Smooth muscle cell (in vitro differentiated cells): ENCODE data around the gene GRIN2C. TPM values are rescaled to one million over a fixed set of nuclear protein-coding genes. Genes with fewer than 3 reads are reported as not detected.
A peak's percentile ranks its signal among the peaks of the same experiment; 100 is the strongest.
"Not testable (repeated sequence)": the region's sequence is repeated elsewhere in the genome, so short reads cannot be mapped to it uniquely, and the experiment has no call there.

Experiments used
- DNase-seq: peaks from one replicate; lab custom pipeline; 2025; ENCODE audit not compliant: unreplicated experiment; lab: John Stamatoyannopoulos, UW
- H2AFZ ChIP-seq: fragments of 200-600 bp; sonication (generic); 2 replicates; pipeline ENCODE4 v1.6.0; 2016; ENCODE audit warnings: antibody characterized with exemption, low read depth, mild to moderate bottlenecking
- H3F3A ChIP-seq: fragments of 200-600 bp; sonication (generic); 2 replicates; pipeline ENCODE4 v1.6.0; 2017; ENCODE audit warnings: antibody characterized with exemption, low read depth
- H3K27ac ChIP-seq: fragments of 200-600 bp; sonication (generic); 2 replicates; pipeline ENCODE4 v1.5.1; 2016; ENCODE audit warnings: low read depth, mild to moderate bottlenecking
- H3K27me3 ChIP-seq: fragments of 200-600 bp; sonication (generic); 2 replicates; pipeline ENCODE4 v1.6.1; 2016; ENCODE audit warnings: low read depth, mild to moderate bottlenecking
- H3K36me3 ChIP-seq: fragments of 200-600 bp; sonication (generic); 2 replicates; pipeline ENCODE4 v1.5.1; 2016; ENCODE audit warnings: low read depth
- H3K4me1 ChIP-seq: fragments of 200-600 bp; sonication (generic); 2 replicates; pipeline ENCODE4 v1.5.1; 2016; ENCODE audit warnings: low read depth
- H3K4me2 ChIP-seq: fragments of 200-600 bp; sonication (generic); 2 replicates; pipeline ENCODE4 v1.6.0; 2016; ENCODE audit warnings: mild to moderate bottlenecking
- H3K4me3 ChIP-seq: fragments of 200-600 bp; sonication (generic); 2 replicates; pipeline ENCODE4 v1.5.1; 2016; ENCODE audit warnings: mild to moderate bottlenecking
- H3K79me2 ChIP-seq: fragments of 200-600 bp; sonication (generic); 2 replicates; pipeline ENCODE4 v1.6.0; 2016; ENCODE audit warnings: low read depth, mild to moderate bottlenecking
- H3K9ac ChIP-seq: fragments of 200-600 bp; sonication (generic); 2 replicates; pipeline ENCODE4 v1.6.0; 2016; ENCODE audit warnings: low read depth
- H3K9me3 ChIP-seq: fragments of 200-600 bp; sonication (generic); replicated peaks from 2 replicates; pipeline ENCODE4 v1.5.1; 2016; ENCODE audit warnings: low read depth
- H4K20me1 ChIP-seq: fragments of 200-600 bp; sonication (generic); 2 replicates; pipeline ENCODE4 v1.6.0; 2016; ENCODE audit warnings: low read depth
- WGBS: methylation state at CpG from one replicate; pipeline ENCODE4 v1.1.7; 2016; ENCODE audit warnings: low lambda C conversion rate; 5-methylcytosine and 5-hydroxymethylcytosine counted together
- polyA plus RNA-seq: library from polyadenylated mRNA; unstranded; fragments of >200 nt; fragmentation: Nextera tagmentation; extraction: Ambion mirVana; gene quantifications from 2 replicates; pipeline ENCODE4 v1.2.1, GENCODE V29; 2016
- total RNA-seq: library from RNA; depleted of rRNA; stranded (reverse); fragments of >200 nt; gene quantifications from 2 replicates; pipeline ENCODE4 v1.2.3, GENCODE V29; 2014
- TF ChIP-seq, protein P1 (sequence below): fragments of 200-600 bp; sonication (generic); IDR thresholded peaks from 2 replicates; pipeline ENCODE4 v1.5.1; 2017; ENCODE audit warnings: borderline replicate concordance, mild to moderate bottlenecking, antibody characterized with exemption; ENCODE audit not compliant: insufficient read depth, poor library complexity, severe bottlenecking

Gene GRIN2C
- total and polyA plus RNA-seq, 2 experiments from 2014 or later = 0.13 to 0.32 TPM

DNA sequence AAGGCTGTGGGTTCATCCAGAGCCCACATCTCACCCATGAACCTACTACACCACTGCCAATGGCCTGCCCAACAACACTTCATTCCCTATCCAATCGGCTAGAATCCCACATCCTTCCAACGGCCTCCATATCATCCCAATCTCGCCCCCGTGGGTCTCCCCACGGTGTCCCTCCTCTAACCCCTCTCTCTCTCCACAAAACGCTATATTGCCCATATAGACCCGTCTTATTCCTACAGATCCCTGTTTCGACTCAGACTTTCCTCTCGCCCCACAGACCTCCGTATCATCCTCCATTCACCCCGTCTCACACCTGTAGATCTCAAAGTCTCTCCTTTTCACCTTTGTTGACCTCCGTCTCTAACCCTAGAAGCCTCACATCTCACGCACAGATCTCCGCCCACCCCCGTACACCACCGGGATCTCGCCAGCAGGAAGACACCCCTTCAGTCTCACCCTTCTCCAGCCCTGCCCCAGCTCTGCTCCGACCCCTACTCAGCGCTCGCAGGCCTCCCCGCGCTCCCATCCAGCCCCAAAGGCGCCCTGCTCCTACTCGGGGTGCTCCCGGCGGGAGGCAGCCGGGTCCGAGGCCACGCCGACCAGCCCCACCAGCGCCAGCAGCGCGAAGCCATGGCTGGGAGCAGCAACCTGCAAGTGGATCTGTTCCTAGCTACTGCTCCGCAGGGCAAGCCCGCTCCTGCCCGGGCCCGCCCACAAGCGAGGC, 12.8 kb upstream of the GRIN2C start, which contains the start of gene FDXR:
FDXR (minus strand) TSS at position 682 of the 724 bp plus-strand sequence; CDS start at position 632, 50 bp downstream.
- 6% methylated on average over 36 of the region's 38 CpGs for WGBS
- H3K27ac ChIP-seq = peak within 1 kb of the TSS; percentile 84
- no peaks in the 10 kb centered on the region for H3K27me3 ChIP-seq
- no peaks in the 10 kb centered on the region for H3F3A ChIP-seq
- H2AFZ ChIP-seq = peak within 1 kb of the TSS; percentile 86
- H3K36me3 ChIP-seq = no peaks in the 10 kb centered on the region
- TF ChIP-seq, protein P1, sequence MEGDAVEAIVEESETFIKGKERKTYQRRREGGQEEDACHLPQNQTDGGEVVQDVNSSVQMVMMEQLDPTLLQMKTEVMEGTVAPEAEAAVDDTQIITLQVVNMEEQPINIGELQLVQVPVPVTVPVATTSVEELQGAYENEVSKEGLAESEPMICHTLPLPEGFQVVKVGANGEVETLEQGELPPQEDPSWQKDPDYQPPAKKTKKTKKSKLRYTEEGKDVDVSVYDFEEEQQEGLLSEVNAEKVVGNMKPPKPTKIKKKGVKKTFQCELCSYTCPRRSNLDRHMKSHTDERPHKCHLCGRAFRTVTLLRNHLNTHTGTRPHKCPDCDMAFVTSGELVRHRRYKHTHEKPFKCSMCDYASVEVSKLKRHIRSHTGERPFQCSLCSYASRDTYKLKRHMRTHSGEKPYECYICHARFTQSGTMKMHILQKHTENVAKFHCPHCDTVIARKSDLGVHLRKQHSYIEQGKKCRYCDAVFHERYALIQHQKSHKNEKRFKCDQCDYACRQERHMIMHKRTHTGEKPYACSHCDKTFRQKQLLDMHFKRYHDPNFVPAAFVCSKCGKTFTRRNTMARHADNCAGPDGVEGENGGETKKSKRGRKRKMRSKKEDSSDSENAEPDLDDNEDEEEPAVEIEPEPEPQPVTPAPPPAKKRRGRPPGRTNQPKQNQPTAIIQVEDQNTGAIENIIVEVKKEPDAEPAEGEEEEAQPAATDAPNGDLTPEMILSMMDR = no peak
- H3K79me2 ChIP-seq = no peaks in the 10 kb centered on the region
- H3K4me2 ChIP-seq = peak within 1 kb of the TSS; percentile 93
- no peaks in the 10 kb centered on the region for H4K20me1 ChIP-seq
- H3K4me3 ChIP-seq = peak within 1 kb of the TSS; percentile 76
- no peak for DNase-seq
- H3K9me3 ChIP-seq = no peaks in the 10 kb centered on the region
- H3K4me1 ChIP-seq = peaks cover 12% of the 10 kb centered on the region
- H3K9ac ChIP-seq = peak within 1 kb of the TSS; percentile 95

DNA sequence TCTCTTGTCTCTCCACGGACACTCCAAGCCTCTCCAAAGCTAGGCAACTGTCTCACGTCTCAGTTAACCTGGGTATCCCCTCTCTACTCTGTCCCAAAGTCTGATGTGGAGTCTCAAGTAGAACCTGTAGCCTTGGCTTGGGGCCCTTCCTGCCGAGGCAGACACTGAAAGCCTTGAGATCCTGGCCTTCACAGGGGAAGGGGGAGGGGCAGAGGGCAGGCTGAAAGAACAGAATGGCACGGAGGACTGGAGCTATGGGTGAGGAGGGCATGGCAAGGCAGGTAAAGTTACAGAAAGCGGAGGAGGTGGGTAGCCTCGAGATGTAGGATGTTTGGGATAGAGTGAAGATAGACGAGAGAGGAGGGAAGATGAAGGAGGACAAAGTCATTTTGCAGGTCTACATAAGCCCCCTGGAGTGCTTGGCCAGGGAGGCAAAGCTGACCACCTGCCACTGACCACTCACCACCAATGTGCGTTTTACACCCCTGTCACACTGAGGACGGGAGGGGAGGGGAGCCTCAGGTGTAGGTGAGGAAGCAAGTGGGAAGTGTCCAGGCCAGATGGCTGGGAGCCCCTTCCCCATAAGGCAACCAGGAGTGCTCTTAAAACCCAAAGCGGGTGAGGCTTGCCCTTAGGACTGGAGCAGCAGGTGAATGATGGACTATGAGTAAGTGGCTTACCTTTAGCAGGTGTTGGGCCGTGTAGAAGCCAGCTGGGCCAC, 11.8 kb upstream of the GRIN2C start:
- Histone ChIP-seq H3K36me3 (no peaks in the 10 kb centered on the region), H3K4me2 (peak overlapping the region; percentile 93), H3K4me1 (peaks cover 12% of the 10 kb centered on the region), H3F3A (no peaks in the 10 kb centered on the region), H3K79me2 (no peaks in the 10 kb centered on the region), H3K4me3 (no peak overlapping the region), H3K9me3 (no peaks in the 10 kb centered on the region), H3K9ac (no peak overlapping the region), H4K20me1 (no peaks in the 10 kb centered on the region), H2AFZ (no peak overlapping the region), H3K27ac (no peak overlapping the region), H3K27me3 (no peaks in the 10 kb centered on the region)
- WGBS = 84% methylated on average over 11 of the region's 11 CpGs
- DNase-seq = no peak
- TF ChIP-seq, protein P1 = no peak

DNA sequence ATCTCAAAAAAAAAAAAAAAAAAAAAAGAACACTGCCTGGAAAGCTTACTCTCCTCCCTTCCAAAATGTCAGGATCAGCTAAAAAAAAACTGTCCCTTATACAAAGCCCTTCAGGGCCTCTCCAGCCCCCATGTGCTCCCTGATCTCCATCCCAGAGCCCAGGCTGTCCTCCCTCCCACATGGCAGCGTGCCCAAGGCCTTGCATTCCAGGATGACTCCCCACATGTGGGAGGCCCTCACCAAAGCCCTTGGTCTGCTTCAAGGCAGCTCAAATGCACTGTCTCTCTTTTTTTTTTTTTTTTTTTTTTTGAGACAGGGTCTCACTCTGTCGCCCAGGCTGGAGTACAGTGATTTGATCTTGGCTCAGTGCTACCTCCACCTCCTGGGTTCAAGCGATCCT, 10.8 kb upstream of the GRIN2C start:
- Histone ChIP-seq H3K9me3 (no peaks in the 10 kb centered on the region), H3K27me3 (no peaks in the 10 kb centered on the region), H2AFZ (no peak overlapping the region), H3K36me3 (no peaks in the 10 kb centered on the region), H3K4me1 (peaks cover 12% of the 10 kb centered on the region), H3K4me3 (no peak overlapping the region), H4K20me1 (no peaks in the 10 kb centered on the region), H3K4me2 (no peak overlapping the region), H3F3A (no peaks in the 10 kb centered on the region), H3K9ac (no peak overlapping the region), H3K27ac (no peak overlapping the region), H3K79me2 (no peaks in the 10 kb centered on the region)
- 82% methylated on average over 3 of the region's 3 CpGs for WGBS
- DNase-seq = no peak
- TF ChIP-seq, protein P1 = no peak

DNA sequence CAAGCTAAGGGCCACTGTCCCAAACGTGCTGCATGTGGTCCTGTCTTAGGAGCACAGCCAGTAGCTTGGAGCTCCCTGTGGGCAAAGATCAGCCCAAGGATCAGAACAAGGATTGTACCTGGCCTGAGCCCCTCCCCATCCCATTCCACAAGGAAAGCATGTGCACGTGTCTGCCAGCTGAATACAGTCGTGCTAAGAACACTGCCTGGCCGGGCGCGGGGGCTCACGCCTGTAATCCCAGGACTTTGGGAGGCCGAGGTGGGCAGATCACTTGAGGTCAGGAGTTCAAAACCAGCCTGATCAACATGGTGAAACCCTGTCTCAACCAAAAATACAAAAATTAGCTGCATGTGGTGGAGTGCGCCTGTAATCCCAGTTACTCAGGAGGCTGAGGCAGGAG, 10.3 kb upstream of the GRIN2C start:
- 95% methylated on average over 9 of the region's 9 CpGs for WGBS
- H3K36me3 ChIP-seq, H3K4me2 ChIP-seq, H3K79me2 ChIP-seq, H4K20me1 ChIP-seq, DNase-seq, H3K27me3 ChIP-seq, H2AFZ ChIP-seq, H3F3A ChIP-seq, H3K9me3 ChIP-seq, H3K27ac ChIP-seq, H3K9ac ChIP-seq, H3K4me3 ChIP-seq: not testable (repeated sequence)
- peaks cover 12% of the 10 kb centered on the region for H3K4me1 ChIP-seq
